HepG2 (cell line): ENCODE results near the gene HOXA9. TPM values are rescaled to one million over a fixed set of nuclear protein-coding genes. Genes with fewer than 3 reads are reported as not detected.

Source experiments
- ATAC-seq: fragments of 200-7000 bp; cut with Tn5 transposase; 3 replicates; pipeline ENCODE4 v1.9.1; 2020; ENCODE audit warnings: mild to moderate bottlenecking, moderate library complexity
- BruUV-seq: library from RNA; stranded (reverse); fragments of 400-500 nt; replicated peaks from 2 replicates; lab custom pipeline; 2021; lab: Mats Ljungman, UMichigan
- CTCF ChIA-PET: fragments of 300-600 bp; formaldehyde crosslinking; extraction: SDS; loops from one replicate; lab custom pipeline; 2021; ENCODE audit warnings: low total read pairs, inconsistent platforms, low intra/inter-chr PET ratio; lab: Yijun Ruan, JAX
- POLR2A ChIA-PET: fragments of 350-600 bp; sonication (Branson Sonifier 250); formaldehyde crosslinking; loops from one replicate; lab custom pipeline; 2020; ENCODE audit warnings: antibody characterized with exemption, inconsistent platforms; lab: Yijun Ruan, JAX
- DNase-seq: peaks from one replicate; pipeline ENCODE4 v3.0.0-alpha.2; 2015; ENCODE audit warnings: low spot score
- FAIRE-seq: peaks from 3 replicates; lab custom pipeline; 2011; peaks lifted over from hg19 to GRCh38; lab: Jason Lieb, UNC
- H2AFZ ChIP-seq: one replicate; pipeline ENCODE4 v1.6.1; 2011; ENCODE audit warnings: low read length, inconsistent platforms
- H3K27ac ChIP-seq: fragments of 300-600 bp; 3 replicates; pipeline ENCODE4 v1.8.0; 2011; ENCODE audit warnings: mixed run types, mild to moderate bottlenecking, mixed read lengths, low read length, inconsistent platforms; ENCODE audit not compliant: insufficient read depth; ENCODE audit errors: extremely low read length
- H3K27me3 ChIP-seq, 2 experiments: fragments of 200-600 bp in 1 of 2; 2 replicates in 1 of 2; 3 replicates in 1 of 2; pipeline versions ENCODE4 v1.6.0 to v1.8.0; 2011; ENCODE audit warnings: low read length in 2 of 2, mild to moderate bottlenecking in 2 of 2, moderate library complexity in 2 of 2, inconsistent platforms in 1 of 2; ENCODE audit not compliant: insufficient read depth in 2 of 2, control insufficient read depth in 1 of 2
- H3K36me3 ChIP-seq, 2 experiments: fragments of 200-600 bp in 1 of 2; replicated peaks in 1 of 2; 2 replicates in 1 of 2; 3 replicates in 1 of 2; pipeline versions ENCODE4 v1.5.1 to v1.8.0; 2011; ENCODE audit warnings: low read length in 2 of 2, inconsistent platforms in 1 of 2; ENCODE audit not compliant: insufficient read depth in 2 of 2, control insufficient read depth in 1 of 2
- H3K4me1 ChIP-seq: 2 replicates; pipeline ENCODE4 v1.5.1; 2012; ENCODE audit warnings: low read length, inconsistent platforms; ENCODE audit not compliant: insufficient read depth
- H3K4me2 ChIP-seq: 2 replicates; pipeline ENCODE4 v1.6.0; 2011; ENCODE audit warnings: low read depth, low read length, inconsistent platforms
- H3K4me3 ChIP-seq, 3 experiments: fragments of 200-600 bp in 1 of 3; sonication (generic), shearing (Covaris generic) in 1 of 3; replicated peaks in 1 of 3; 2 replicates each; pipeline ENCODE4 v1.5.1; 2011 to 2016; ENCODE audit warnings: low read length in 3 of 3, inconsistent platforms in 2 of 3, low read depth in 2 of 3, mild to moderate bottlenecking in 2 of 3, control low read depth in 1 of 3, mixed read lengths in 1 of 3; ENCODE audit not compliant: insufficient read depth in 1 of 3
- H3K79me2 ChIP-seq: one replicate; pipeline ENCODE4 v1.6.1; 2011; ENCODE audit warnings: low read length, inconsistent platforms; ENCODE audit not compliant: insufficient read depth
- H3K9ac ChIP-seq: 2 replicates; pipeline ENCODE4 v1.6.0; 2011; ENCODE audit warnings: mild to moderate bottlenecking, low read depth, low read length, inconsistent platforms; ENCODE audit not compliant: insufficient read depth
- H3K9me3 ChIP-seq: 2 replicates; pipeline ENCODE4 v1.5.1; 2012; ENCODE audit warnings: mild to moderate bottlenecking, low read length
- H4K20me1 ChIP-seq: 2 replicates; pipeline ENCODE4 v1.6.0; 2011; ENCODE audit warnings: inconsistent platforms, mild to moderate bottlenecking, low read length, moderate library complexity; ENCODE audit not compliant: insufficient read depth
- HNRNPH1 ChIP-seq: fragments of 200-400 bp; formaldehyde crosslinking; optimal IDR thresholded peaks from 2 replicates; pipeline ENCODE3; 2017; ENCODE audit warnings: mild to moderate bottlenecking, low read depth, low read length
- NONO ChIP-seq, 2 experiments: fragments of 450-650 bp in 1 of 2; sonication (generic) in 1 of 2; formaldehyde crosslinking in 1 of 2; IDR thresholded peaks in 1 of 2; conservative IDR thresholded peaks in 1 of 2; 2 replicates each; pipeline versions ENCODE4 v1.6.1 to v1.8.0; 2017 to 2022; ENCODE audit warnings: mild to moderate bottlenecking in 1 of 2, missing genetic modification reagents in 1 of 2, moderate library complexity in 1 of 2
- SYNCRIP ChIP-seq: fragments of 200-400 bp; formaldehyde crosslinking; IDR thresholded peaks from 2 replicates; pipeline ENCODE4 v1.6.1; 2018; ENCODE audit warnings: mild to moderate bottlenecking, low read depth, low read length; ENCODE audit not compliant: insufficient read depth
- TFDP1 ChIP-seq: IDR thresholded peaks from 2 replicates; pipeline ENCODE4 v1.6.1; 2016; ENCODE audit warnings: missing compliant biosample characterization, missing genetic modification reagents, borderline replicate concordance
- ZBTB10 ChIP-seq: sonication (generic); formaldehyde crosslinking; IDR thresholded peaks from 2 replicates; pipeline ENCODE4 v1.4.0; 2020; ENCODE audit warnings: missing genetic modification reagents, borderline replicate concordance
- ZNF414 ChIP-seq: sonication (generic); formaldehyde crosslinking; IDR thresholded peaks from 2 replicates; pipeline ENCODE4 v1.5.0; 2020; ENCODE audit warnings: missing genetic modification reagents
- ZNF567 ChIP-seq: sonication (generic); formaldehyde crosslinking; IDR thresholded peaks from 2 replicates; pipeline ENCODE4 v1.8.1; 2023; ENCODE audit warnings: mild to moderate bottlenecking, missing genetic modification reagents, borderline replicate concordance
- ZNF615 ChIP-seq: sonication (generic); formaldehyde crosslinking; IDR thresholded peaks from 2 replicates; pipeline ENCODE4 v1.5.0; 2020; ENCODE audit warnings: mild to moderate bottlenecking, missing genetic modification reagents, borderline replicate concordance
- ZNF670 ChIP-seq: sonication (generic); formaldehyde crosslinking; IDR thresholded peaks from 2 replicates; pipeline ENCODE4 v1.8.0; 2022; ENCODE audit warnings: mild to moderate bottlenecking, missing genetic modification reagents, borderline replicate concordance
- ZNF703 ChIP-seq: sonication (generic); formaldehyde crosslinking; IDR thresholded peaks from 2 replicates; pipeline ENCODE4 v1.5.1; 2020; ENCODE audit warnings: missing genetic modification reagents, mild to moderate bottlenecking, moderate library complexity, borderline replicate concordance
- WGBS: methylation state at CpG from one replicate; pipeline ENCODE4 v1.1.6; 2017; ENCODE audit warnings: low lambda C conversion rate; 5-methylcytosine and 5-hydroxymethylcytosine counted together
- in situ Hi-C: cut with HindIII; loops from 2 replicates; pipeline ENCODE4 v1.10.0; 2017; ENCODE audit warnings: low pct_unique_long_range_greater_than_20kb; ENCODE audit not compliant: extremely low pct_ligation_motif_present
- intact Hi-C: fragments of 100-400 bp; cut with micrococcal nuclease; formaldehyde crosslinking; loops from one replicate; pipeline ENCODE4 v1.10.0; 2022; ENCODE audit not compliant: unreplicated experiment
- polyA plus RNA-seq, 8 experiments: library from polyadenylated mRNA; depleted of rRNA in 3 of 8; stranded (reverse) in 7 of 8; unstranded in 1 of 8; fragments of >200 nt; fragmentation: Illumina TruSeq in 4 of 8; extraction: Trizol in 4 of 8; gene quantifications; 2 replicates each; pipeline versions ENCODE4 v1.2.1 to v1.2.3, GENCODE V29; 2011 to 2016; ENCODE audit warnings: low read depth in 4 of 8, missing spikeins in 1 of 8, mixed read lengths in 1 of 8; ENCODE audit not compliant: insufficient read depth in 1 of 8
- total RNA-seq, 5 experiments: library from RNA; depleted of rRNA; stranded (reverse); fragments of >200 nt; fragmentation: Illumina TruSeq; extraction: Trizol; gene quantifications; 2 replicates each; pipeline ENCODE4 v1.2.3, GENCODE V29; 2016; ENCODE audit warnings: low read depth in 1 of 5

Gene HOXA9
- total and polyA plus RNA-seq, 2 of the 13 experiments (the other 11 are each of a cell fraction or from before 2014, with no cell fraction given), result not detected

GRCh38 chr7:27161214-27161720 is 4.1 kb downstream of the HOXA9 start (continued):
- TF ChIP-seq HNRNPH1 (no peak), ZNF567 (CRISPR knock-in tag) (no peak), ZNF615 (CRISPR knock-in tag) (no peak), ZNF703 (CRISPR knock-in tag) (no peak), NONO (IDR thresholded peaks at IDR 0.05) (no peak), NONO (CRISPR knock-in tag; conservative IDR thresholded peaks at IDR 0.05) (no peak), ZNF414 (CRISPR knock-in tag) (0 out of 2 replicates have a peak, but pooled peaks have one; percentile 4), ZNF670 (CRISPR knock-in tag) (no peak)

GRCh38 chr7:27160546-27161213 is 4.7 kb downstream of the HOXA9 start:
- ATAC-seq (peak; percentile 91), DNase-seq (peak; percentile 62), FAIRE-seq (no peak)
- WGBS, result 46% methylated on average over 19 of the region's 54 CpGs
- Histone ChIP-seq H3K27ac (no peak overlapping the region), H3K9ac (peak overlapping the region; percentile 49), H2AFZ (no peak overlapping the region), H3K9me3 (no peaks in the 10 kb centered on the region), H3K4me1 (peaks cover 8% of the 10 kb centered on the region; the same call in 1 of the 2 replicates), H4K20me1 (no peaks in the 10 kb centered on the region), H3K36me3 (no peaks in the 10 kb centered on the region), H3K4me2 (peak overlapping the region; percentile 85), H3K4me3 (peak overlapping the region; percentile 51 to 68 (median 66)), H3K27me3 (peaks cover 2 to 44% of the 10 kb centered on the region in 2 experiments), H3K79me2 (no peaks in the 10 kb centered on the region)
- intact Hi-C loops (loop anchor here (1.0 to 5.0 kb wide), 2 partner anchors 478 to 791 kb away; no protein-coding TSS in a partner anchor), in situ Hi-C loops (loop anchor here (25.0 kb wide), 1 partner anchor 1073 kb away; no protein-coding TSS in a partner anchor)
- BruUV-seq, result no TSS peak
- ChIA-PET POLR2A (interaction anchor here (1.0 to 1.3 kb wide), 2 partner anchors 10 to 11 kb away, joined by 3 to 10 read pairs; no protein-coding TSS in a partner anchor), CTCF (interaction anchor here (0.7 to 1.7 kb wide), 8 partner anchors 10 to 791 kb away, joined by 3 to 13 read pairs (median 7); no protein-coding TSS in a partner anchor)
- TF ChIP-seq TFDP1 (CRISPR knock-in tag) (peak; percentile 60; the same call in 1 of the 2 replicates), SYNCRIP (no peak), ZBTB10 (0 out of 2 replicates have a peak, but pooled peaks have one; percentile 43)
